GM21515 (cell line): ENCODE results near the gene HSD11B1.
"Not testable (repeated sequence)": the region's sequence is repeated elsewhere in the genome, so short reads cannot be mapped to it uniquely, and the experiment has no call there.

ENCODE experiments used
- ATAC-seq: cut with Tn5 transposase; IDR thresholded peaks from one replicate; pipeline ENCODE4 v1.9.1; 2021; ENCODE audit not compliant: unreplicated experiment

Gene HSD11B1

DNA sequence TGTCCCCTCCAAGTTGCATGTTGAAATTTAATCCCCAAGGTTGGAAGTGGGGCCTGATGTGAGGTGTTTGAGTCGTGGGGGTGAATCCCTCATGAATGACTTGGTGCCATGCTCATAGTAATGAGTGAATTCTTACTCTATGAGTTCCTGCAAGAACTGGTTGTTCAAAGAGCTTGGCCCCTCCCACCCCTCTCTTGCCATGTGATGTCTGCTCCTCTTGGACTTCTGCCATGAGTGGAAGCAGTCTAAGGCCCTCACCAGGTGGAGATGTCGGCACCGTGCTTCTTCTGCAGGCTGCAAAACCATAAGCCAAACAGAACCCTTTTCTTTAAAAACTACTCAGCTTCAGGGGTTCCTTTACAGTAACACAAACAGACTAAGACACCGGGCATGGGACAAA lies 15.2 kb upstream of the HSD11B1 start:
- ATAC-seq: no peak

DNA sequence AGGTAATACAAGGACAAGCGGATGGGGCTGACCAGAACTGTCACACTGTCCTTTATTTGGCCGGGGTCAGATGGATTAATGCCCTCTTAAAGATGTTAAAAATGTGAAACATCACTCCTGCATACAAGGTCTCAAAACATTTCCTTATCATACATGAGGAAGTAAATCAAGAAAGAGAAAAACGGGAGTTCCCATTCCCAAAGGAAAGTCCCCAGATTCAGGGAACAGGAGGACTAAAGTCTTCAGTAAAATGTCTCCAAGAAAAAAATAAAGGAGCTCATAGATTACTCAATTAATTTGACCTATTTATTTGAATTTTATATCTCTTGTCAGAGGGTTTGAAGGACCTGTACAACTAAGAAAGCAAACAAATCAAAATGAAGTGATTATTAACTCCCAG lies 13.4 kb upstream of the HSD11B1 start:
- ATAC-seq: no peak

DNA sequence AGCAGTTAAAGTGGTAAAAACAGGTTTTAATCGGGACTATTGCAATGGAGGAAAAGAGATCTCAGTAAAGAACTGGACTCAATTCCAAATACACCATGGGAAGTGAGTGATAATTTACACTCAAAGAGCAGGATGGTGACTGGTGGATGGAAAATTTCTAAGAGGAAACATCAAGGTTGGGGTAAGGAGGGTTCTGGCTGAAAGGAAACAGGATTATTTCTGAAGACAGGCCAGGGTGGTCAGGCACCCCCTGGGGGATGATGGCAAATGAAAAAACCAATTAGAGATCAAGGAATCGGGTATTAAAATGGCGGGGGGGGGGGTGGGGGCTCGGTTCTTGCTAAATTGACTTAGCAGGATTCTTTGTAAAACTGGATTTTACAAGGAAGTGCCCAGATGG lies 12.3 kb upstream of the HSD11B1 start:
- no peak for ATAC-seq

DNA sequence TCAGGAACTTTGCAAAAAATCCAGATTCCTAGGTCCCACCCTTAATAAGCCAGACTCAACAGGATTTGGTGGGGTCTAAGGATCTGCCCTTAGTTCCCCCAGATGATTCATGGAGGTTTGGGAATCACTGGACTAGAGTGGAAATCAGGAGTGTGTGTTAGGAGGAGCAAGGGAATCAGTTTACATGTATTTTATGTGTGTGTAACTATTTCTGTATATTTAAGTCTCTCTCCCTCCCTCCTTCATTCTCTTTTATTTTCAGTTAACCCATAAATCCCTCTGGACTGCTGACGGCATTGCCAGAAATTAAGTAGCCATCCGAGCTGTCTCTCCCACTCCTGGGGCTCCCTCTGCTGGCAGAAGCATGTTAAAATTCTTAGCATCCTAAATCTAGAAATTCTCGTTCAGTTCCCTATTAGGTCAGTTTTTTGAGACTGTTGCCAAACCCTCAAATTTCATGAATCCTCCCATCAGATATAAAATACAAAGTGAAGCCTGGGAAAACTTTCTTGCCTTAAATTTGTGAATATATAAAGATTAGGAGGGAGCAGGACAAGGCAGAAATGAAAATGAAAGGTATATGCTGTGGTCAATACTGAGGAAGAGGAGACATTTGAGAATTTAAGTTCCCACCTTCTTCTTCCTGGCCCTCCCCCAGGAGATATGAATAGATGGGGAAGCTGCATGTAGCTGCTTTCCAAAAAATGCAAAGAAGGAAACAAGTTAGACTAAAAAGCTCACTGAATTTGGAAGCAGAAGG lies 11.7 kb upstream of the HSD11B1 start:
- no peak for ATAC-seq

GRCh38 chr1:209696673-209697072 lies 8.0 kb upstream of the HSD11B1 start:
- ATAC-seq: no peak

DNA sequence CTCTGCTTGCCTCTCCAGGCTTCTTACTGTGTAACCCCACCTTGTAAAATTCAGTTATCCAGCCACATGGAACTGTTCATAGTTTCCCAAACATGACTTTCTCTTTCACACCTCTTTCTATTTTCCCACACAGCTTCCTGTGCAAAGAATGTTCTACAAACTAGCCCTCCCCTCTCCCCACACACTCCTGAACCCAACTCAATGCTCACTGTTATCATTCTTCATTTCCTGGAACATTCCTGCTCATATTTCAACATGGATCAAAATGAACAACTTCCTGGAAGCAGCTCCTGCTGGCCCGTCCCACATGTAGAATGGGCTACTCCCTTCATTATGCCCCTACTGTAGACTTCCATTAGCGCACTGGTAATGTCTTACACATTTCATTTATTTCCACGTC lies 7.5 kb upstream of the HSD11B1 start:
- no peak for ATAC-seq

GRCh38 chr1:209700686-209701085 lies 4.0 kb upstream of the HSD11B1 start:
- ATAC-seq: not testable (repeated sequence)

- no peak for ATAC-seq
Observed at GRCh38 chr1:209702832-209703231, 1.8 kb upstream of the HSD11B1 start.

- no peak for ATAC-seq
Observed at GRCh38 chr1:209703834-209704504, 677 bp upstream of the HSD11B1 start.

GRCh38 chr1:209705033-209705598 lies 470 bp downstream of the HSD11B1 start:
- no peak for ATAC-seq

- ATAC-seq: no peak
Observed at GRCh38 chr1:209706622-209707021, 2.0 kb downstream of the HSD11B1 start.

- ATAC-seq: no peak
Observed at GRCh38 chr1:209707308-209707707, 2.7 kb downstream of the HSD11B1 start.

GRCh38 chr1:209708297-209708696 lies 3.7 kb downstream of the HSD11B1 start:
- no peak for ATAC-seq

- no peak for ATAC-seq
Observed at GRCh38 chr1:209710093-209710492, 5.4 kb downstream of the HSD11B1 start.

DNA sequence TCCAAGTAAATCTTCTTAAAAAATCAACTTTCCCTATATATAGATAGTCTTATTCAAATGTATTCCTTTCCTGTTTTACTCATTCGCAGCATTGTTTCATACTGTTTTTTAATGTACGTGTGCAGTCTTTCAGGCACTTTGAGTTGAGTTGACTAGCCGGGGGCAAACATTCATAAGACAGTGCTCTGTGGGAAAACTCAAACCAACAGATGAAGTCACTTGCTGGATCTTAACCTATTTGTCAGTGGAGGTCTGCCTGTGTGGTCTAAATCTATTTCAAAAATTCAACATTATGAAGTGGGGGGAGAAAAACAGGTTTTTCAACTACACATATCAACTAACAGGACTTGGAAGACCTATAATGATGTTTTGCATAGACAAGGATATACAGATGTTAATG lies 6.2 kb downstream of the HSD11B1 start:
- ATAC-seq: no peak

DNA sequence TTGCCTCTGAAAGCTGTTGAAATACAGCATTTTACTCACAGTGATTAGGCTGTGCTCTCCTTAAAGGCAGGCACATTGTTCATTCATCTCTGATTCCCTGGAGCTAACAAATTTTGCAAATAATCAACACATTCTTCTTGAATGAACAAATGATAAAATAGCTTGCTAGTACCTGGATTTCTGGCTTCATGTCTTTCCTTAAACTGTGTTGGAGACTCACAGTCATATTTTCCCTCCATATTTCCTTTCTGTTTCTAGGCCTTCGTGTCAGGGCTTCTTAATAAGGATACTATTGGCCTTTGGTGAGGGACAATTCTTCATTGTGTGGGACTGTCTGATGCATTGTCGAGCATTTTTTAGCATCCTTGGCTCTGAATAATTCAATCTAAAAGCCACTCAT lies 9.7 kb downstream of the HSD11B1 start:
- ATAC-seq: no peak

DNA sequence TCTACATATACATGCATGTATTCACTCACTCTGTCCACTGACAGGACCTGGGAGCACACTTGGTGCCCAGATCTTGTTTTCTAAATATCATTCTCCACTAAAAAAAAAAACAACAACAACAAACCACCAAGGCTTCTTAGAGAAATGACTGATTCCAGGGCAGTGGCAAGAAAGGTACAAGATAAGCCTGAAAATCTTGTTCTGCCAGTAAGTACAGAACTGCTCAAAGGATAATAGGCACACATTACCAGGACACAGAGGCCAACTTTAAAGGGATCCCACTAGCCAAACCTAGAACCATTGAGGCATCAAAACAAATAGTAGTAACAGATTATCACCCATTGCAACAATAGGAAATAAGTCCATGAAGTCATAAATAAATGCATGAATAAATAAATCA lies 10.7 kb downstream of the HSD11B1 start:
- no peak for ATAC-seq

- no peak for ATAC-seq
Observed at GRCh38 chr1:209717818-209718217, 13.2 kb downstream of the HSD11B1 start.

- no peak for ATAC-seq
Observed at GRCh38 chr1:209720326-209720725, 15.7 kb downstream of the HSD11B1 start.

DNA sequence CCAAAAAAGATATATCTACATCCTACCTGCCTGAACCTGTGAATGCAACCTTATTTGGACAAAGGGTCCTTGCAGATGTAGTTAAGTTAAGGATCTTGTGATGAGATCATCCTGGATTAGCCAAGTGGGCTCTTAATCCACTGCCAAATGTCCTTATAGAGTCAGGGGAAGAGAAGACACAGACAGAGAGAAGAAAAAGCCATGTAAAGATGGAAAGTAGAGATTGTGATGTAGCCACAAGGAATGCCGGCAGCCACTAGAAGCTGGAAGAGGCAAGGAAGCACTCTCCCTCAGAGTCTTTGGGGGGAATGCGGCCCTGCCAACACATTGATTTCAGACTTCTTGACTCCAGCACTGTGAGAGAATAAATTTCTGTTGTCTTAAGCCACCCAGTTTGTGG lies 16.2 kb downstream of the HSD11B1 start:
- no peak for ATAC-seq

- no peak for ATAC-seq
Observed at GRCh38 chr1:209721323-209721722, 16.7 kb downstream of the HSD11B1 start.

GRCh38 chr1:209723265-209723664 lies 18.6 kb downstream of the HSD11B1 start:
- no peak for ATAC-seq
